Neural cell (in vitro differentiated cells): Measurements from ENCODE around the gene NF1. TPM values are rescaled to one million over a fixed set of nuclear protein-coding genes. Genes with fewer than 3 reads are reported as not detected.

Experiments
- H2AFZ ChIP-seq: fragments of 200-600, 300-800 bp; sonication (generic), shearing (Covaris generic); 2 replicates; pipeline ENCODE4 v1.6.0; 2014; ENCODE audit warnings: low read depth, mild to moderate bottlenecking, antibody characterized with exemption, low read length, moderate library complexity
- H3F3A ChIP-seq: fragments of 200-600 bp; shearing (Covaris generic); 2 replicates; pipeline ENCODE4 v1.6.1; 2016; ENCODE audit warnings: mild to moderate bottlenecking, moderate library complexity, mixed read lengths, antibody characterized with exemption, low read length; ENCODE audit not compliant: insufficient read depth, poor library complexity, severe bottlenecking
- H3K27ac ChIP-seq: fragments of 200-600, 300-800 bp; sonication (generic), shearing (Covaris generic); 2 replicates; pipeline ENCODE4 v1.5.1; 2014; ENCODE audit warnings: mild to moderate bottlenecking, low read length, moderate library complexity
- H3K27me3 ChIP-seq: fragments of 300-800, 200-600 bp; sonication (generic), shearing (Covaris generic); 2 replicates; pipeline ENCODE4 v1.6.0; 2014; ENCODE audit warnings: mild to moderate bottlenecking, low read depth, low read length, moderate library complexity; ENCODE audit not compliant: insufficient read depth
- H3K36me3 ChIP-seq: fragments of 300-800, 200-600 bp; sonication (generic), shearing (Covaris generic); 2 replicates; pipeline ENCODE4 v1.5.1; 2014; ENCODE audit warnings: mild to moderate bottlenecking, antibody characterized with exemption, low read length, moderate library complexity; ENCODE audit not compliant: insufficient read depth
- H3K4me2 ChIP-seq: fragments of 300-800, 200-600 bp; sonication (generic), shearing (Covaris generic); 2 replicates; pipeline ENCODE4 v1.6.0; 2014; ENCODE audit warnings: mild to moderate bottlenecking, low read length
- H3K4me3 ChIP-seq: fragments of 300-800, 200-600 bp; sonication (generic), shearing (Covaris generic); 2 replicates; pipeline ENCODE4 v1.5.1; 2014; ENCODE audit warnings: mild to moderate bottlenecking, low read length, moderate library complexity
- H3K79me2 ChIP-seq: fragments of 200-600 bp; shearing (Covaris generic); replicated peaks from 2 replicates; pipeline ENCODE4 v1.6.0; 2014; ENCODE audit warnings: mild to moderate bottlenecking, low read length, moderate library complexity; ENCODE audit not compliant: insufficient read depth
- H3K9ac ChIP-seq: fragments of 300-800, 200-600 bp; sonication (generic), shearing (Covaris generic); 2 replicates; pipeline ENCODE4 v1.6.1; 2016; ENCODE audit warnings: mild to moderate bottlenecking, low read length, mixed read lengths
- H3K9me2 ChIP-seq: fragments of 200-600 bp; shearing (Covaris generic); 2 replicates; pipeline ENCODE4 v1.6.1; 2016; ENCODE audit warnings: mild to moderate bottlenecking, low read length, mixed read lengths; ENCODE audit not compliant: insufficient read depth
- H3K9me3 ChIP-seq: fragments of 200-600, 300-800 bp; sonication (generic), shearing (Covaris generic); 2 replicates; pipeline ENCODE4 v1.6.1; 2016; ENCODE audit warnings: mild to moderate bottlenecking, mixed run types, low read length, moderate library complexity, mixed read lengths
- H4K20me1 ChIP-seq: fragments of 200-600 bp; shearing (Covaris generic); 2 replicates; pipeline ENCODE4 v1.6.1; 2016; ENCODE audit warnings: mild to moderate bottlenecking, mixed run types; ENCODE audit not compliant: insufficient read depth
- CTCF ChIP-seq: fragments of 450-650 bp; IDR thresholded peaks from 2 replicates; pipeline ENCODE4 v1.5.1; 2014; ENCODE audit warnings: antibody characterized with exemption, mild to moderate bottlenecking, moderate library complexity; ENCODE audit not compliant: poor library complexity, severe bottlenecking
- EP300 ChIP-seq: fragments of 450-650 bp; conservative IDR thresholded peaks from 2 replicates; pipeline ENCODE4 v1.6.1; 2014; ENCODE audit warnings: antibody characterized with exemption, mild to moderate bottlenecking, moderate library complexity; ENCODE audit not compliant: poor library complexity, severe bottlenecking
- EZH2 ChIP-seq: fragments of 200-600, 300-800 bp; shearing (Covaris generic), sonication (generic); IDR thresholded peaks from 2 replicates; pipeline ENCODE4 v1.6.1; 2014; ENCODE audit warnings: antibody characterized with exemption, low read length, borderline replicate concordance, mild to moderate bottlenecking; ENCODE audit not compliant: insufficient read depth, poor library complexity, severe bottlenecking
- MXI1 ChIP-seq: fragments of 450-650 bp; conservative IDR thresholded peaks from 2 replicates; pipeline ENCODE4 v1.6.1; 2014; ENCODE audit warnings: antibody characterized with exemption, mild to moderate bottlenecking; ENCODE audit not compliant: poor library complexity, severe bottlenecking
- POLR2AphosphoS5 ChIP-seq: IDR thresholded peaks from 2 replicates; pipeline ENCODE4 v1.6.1; 2012
- RAD21 ChIP-seq: fragments of 450-650 bp; conservative IDR thresholded peaks from 2 replicates; pipeline ENCODE4 v1.6.1; 2014; ENCODE audit warnings: antibody characterized with exemption, mild to moderate bottlenecking, moderate library complexity
- REST ChIP-seq: IDR thresholded peaks from 2 replicates; pipeline ENCODE4 v1.6.1; 2012; ENCODE audit warnings: borderline replicate concordance
- SMC3 ChIP-seq: fragments of 450-650 bp; conservative IDR thresholded peaks from 2 replicates; pipeline ENCODE4 v1.6.1; 2014; ENCODE audit warnings: antibody characterized with exemption, mild to moderate bottlenecking, moderate library complexity; ENCODE audit not compliant: poor library complexity
- TAF1 ChIP-seq: IDR thresholded peaks from 2 replicates; pipeline ENCODE4 v1.6.1; 2012; ENCODE audit warnings: low read depth
- polyA plus RNA-seq: library from polyadenylated mRNA; depleted of rRNA; stranded (reverse); fragments of >200 nt; gene quantifications from 2 replicates; pipeline ENCODE4 v1.2.3, GENCODE V29; 2014

The NF1 gene
- polyA plus RNA-seq, 1 donor from 2014 or later = 22.4 TPM

- Histone ChIP-seq H3K9me3 (no peaks in the 10 kb centered on the region), H4K20me1 (no peaks in the 10 kb centered on the region), H3K79me2 (peaks cover 25% of the 10 kb centered on the region), H3K27ac (peak overlapping the region; percentile 98), H3K27me3 (no peaks in the 10 kb centered on the region), H3K4me3 (peak overlapping the region; percentile 98), H3K9ac (peak overlapping the region; percentile 99), H3K9me2 (no peaks in the 10 kb centered on the region), H3K36me3 (no peaks in the 10 kb centered on the region), H2AFZ (peak overlapping the region; percentile 85), H3F3A (peaks cover 13% of the 10 kb centered on the region), H3K4me2 (peak overlapping the region; percentile 86)
- no peak for TF ChIP-seq EZH2
- no peak for TF ChIP-seq EP300
- TF ChIP-seq TAF1 = no peak
- TF ChIP-seq CTCF = no peak
- TF ChIP-seq REST = no peak
- no peak for TF ChIP-seq SMC3
- no peak for TF ChIP-seq RAD21
- no peak for TF ChIP-seq POLR2AphosphoS5
- TF ChIP-seq MXI1 = no peak
These were observed 744 bp upstream of the NF1 start for GRCh38 chr17:31093866-31094599.

- Histone ChIP-seq H3K9me2 (no peaks in the 10 kb centered on the region), H3K36me3 (no peaks in the 10 kb centered on the region), H3K4me2 (peak overlapping the region; percentile 89), H2AFZ (peak overlapping the region; percentile 73), H4K20me1 (no peaks in the 10 kb centered on the region), H3K27ac (peak overlapping the region; percentile 98), H3K9me3 (no peaks in the 10 kb centered on the region), H3K9ac (peak overlapping the region; percentile 99), H3K27me3 (no peaks in the 10 kb centered on the region), H3K4me3 (peak overlapping the region; percentile 98), H3K79me2 (peaks cover 37% of the 10 kb centered on the region), H3F3A (peaks cover 13% of the 10 kb centered on the region)
- TF ChIP-seq TAF1 (no peak), EP300 (peak; percentile 16), RAD21 (peak; percentile 44), POLR2AphosphoS5 (peak; percentile 6), MXI1 (peak; percentile 14), SMC3 (no peak)
These were observed 694 bp downstream of the NF1 start for GRCh38 chr17:31095236-31096105.
